ENCODE measurements around the gene DVL2.

The DVL2 gene

GRCh38 chr17:7234083-7234951 lies at the start of gene DVL2:
DVL2 (minus strand) TSS chr17:7234517; CDS start chr17:7234262, 255 bp downstream.
- DNase-seq, result peak; percentile 90

DNA sequence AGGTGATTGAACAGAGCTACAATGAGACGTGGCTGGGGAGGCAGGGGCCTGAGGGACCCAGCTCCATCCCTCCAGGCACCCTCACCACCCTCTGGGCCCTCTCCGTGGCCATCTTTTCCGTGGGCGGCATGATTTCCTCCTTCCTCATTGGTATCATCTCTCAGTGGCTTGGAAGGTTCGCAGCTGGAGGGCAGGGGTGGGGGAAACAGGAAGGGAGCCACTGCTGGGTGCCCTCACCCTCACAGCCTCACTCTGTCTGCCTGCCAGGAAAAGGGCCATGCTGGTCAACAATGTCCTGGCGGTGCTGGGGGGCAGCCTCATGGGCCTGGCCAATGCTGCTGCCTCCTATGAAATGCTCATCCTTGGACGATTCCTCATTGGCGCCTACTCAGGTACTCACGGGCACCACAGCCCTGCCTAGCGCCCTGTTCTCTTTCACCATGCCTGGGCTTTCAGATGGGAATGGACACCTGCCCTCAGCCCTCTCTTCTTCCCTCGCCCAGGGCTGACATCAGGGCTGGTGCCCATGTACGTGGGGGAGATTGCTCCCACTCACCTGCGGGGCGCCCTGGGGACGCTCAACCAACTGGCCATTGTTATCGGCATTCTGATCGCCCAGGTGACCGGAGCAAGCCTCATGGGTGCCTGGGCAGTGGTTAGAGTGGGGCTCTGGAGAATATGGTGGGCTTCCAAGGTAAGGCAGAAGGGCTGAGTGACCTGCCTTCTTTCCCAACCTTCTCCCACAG lies 49.3 kb upstream of the DVL2 start:
- DNase-seq, result no peak

DNA sequence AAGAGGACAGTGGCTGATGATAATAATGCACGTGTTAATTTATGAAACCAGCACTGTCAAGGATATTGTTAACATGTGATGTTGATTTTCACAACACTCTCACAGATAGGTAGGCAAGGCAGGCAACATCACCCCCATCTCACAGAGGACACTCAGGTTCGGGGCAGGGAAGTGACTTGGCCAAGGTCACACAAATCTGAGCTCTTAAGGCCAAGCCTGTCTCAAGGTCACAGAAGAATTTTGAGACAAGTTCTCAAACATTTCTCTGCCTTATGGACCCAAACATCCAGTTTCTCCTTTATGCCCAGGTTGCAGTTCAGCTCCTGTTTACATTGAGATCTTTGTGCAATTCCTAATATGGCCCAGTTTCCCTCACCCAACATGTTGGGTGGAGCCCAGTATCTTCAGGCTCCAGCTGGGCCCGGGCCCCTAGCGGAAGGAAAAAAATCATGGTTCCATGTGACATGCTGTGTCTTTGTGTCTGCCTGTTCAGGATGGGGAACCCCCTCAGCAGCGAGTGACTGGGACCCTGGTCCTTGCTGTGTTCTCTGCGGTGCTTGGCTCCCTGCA lies 48.5 kb upstream of the DVL2 start:
- no peak for DNase-seq

DNA sequence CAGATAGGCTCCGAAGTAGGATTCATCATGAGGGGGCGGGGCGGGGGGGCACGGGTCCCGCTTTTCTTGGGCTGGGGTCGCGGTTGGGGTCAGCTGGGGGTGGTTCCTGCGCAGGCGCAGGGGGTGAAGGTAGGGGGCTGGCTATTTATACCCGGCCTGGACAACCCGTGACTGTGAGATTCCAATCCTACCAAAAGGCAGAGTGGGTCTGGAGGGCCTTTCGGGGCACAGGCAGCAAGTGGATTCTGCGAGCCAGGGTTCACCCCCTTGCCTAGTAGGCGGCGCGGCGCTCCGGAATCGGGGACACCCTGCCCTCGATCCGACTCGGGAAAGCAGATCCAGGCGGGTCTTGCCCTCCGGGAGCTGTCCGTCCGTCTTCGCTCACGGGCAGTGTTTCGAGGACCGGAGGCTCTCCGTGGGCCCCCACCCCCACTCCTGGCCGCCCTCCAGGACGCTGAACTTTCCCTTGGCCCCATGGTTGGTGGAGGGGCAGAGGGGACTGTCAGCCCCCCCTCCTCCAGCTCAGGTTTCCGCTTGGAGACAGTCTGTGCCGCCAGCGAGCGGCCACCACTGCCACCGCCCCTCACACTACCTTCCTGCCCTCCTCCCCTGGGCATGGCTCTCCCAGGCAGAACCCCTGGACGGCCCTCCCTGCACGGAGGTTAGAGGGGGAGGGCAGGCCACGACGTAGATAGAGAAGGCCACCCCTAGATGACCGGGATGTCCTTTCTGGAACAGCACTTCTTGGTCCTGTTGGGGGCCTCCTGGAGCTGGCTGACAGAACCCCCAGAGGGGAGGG lies 47.8 kb upstream of the DVL2 start:
- DNase-seq, result peak; percentile 30

- DNase-seq, result peak; percentile 92
Observed at GRCh38 chr17:7281074-7281952, 47.0 kb upstream of the DVL2 start, which contains the start of gene SLC2A4. SLC2A4 (plus strand) TSS chr17:7281718; CDS start chr17:7281935, 217 bp downstream.

GRCh38 chr17:7280519-7281073 lies 46.3 kb upstream of the DVL2 start:
- DNase-seq, result peak; percentile 78

DNA sequence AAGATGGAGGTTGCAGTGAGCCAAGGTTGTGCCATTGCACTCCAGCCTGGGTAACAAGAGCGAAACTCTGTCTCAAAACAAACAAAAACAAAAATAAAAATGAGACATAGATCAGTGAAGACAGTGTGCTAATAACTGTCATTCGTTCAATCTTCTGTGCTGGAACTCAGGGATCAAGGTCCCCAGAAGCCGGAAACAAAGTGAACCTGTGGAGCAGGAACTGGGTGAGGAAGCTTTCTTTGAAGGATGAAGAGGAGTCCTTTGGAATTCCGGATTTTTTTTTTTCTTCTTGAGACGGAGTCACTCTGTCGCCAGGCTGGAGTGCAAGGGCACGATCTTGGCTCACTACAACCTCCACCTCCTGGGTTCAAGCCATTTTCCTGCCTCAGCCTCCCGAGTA lies 45.1 kb upstream of the DVL2 start:
- DNase-seq, result no peak

- no peak for DNase-seq
Observed at GRCh38 chr17:7266784-7267183, 32.5 kb upstream of the DVL2 start.

GRCh38 chr17:7263801-7264078 lies 29.4 kb upstream of the DVL2 start:
- peak; percentile 42 for DNase-seq

DNA sequence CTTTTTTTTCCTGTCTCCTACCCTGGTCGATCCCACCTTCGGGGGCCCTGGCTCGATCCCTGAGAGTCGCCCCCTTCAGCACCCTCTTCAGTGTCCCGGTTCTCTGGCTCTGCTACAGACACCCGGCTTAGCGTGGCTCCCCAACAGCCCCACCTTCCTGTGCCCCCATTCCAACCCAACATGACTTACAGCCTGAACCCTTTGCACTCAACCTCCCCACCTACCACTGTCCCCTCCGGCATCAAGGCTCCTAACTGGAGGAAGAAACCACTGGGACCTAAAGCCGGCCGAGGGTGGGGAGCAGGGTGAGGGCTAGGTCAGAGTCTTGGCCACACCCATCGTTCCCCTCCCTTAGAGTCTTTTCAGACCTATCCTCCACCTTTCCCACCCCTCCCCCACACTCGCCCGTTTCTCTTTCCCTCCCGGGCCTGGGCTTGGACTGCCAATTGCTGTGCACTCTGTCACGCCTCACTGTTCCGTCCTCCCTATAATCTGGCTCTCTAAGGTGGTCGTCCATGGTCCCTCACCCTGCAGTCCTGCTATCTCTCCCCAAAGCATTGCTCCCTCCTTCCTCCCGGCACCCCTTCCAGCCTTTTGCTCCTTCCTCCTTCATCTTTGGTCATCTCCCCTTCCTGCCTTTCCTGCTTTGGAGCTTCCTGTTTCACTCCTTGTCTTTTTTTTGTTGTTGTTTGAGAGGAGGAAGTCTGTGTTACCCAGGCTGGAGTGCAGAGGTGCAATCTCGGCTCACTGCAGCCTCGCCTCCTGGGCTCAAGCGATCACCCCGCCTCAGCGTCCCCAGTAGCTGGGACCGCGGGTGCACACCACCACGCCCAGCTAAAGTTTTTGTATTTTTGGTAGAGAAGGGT lies 28.9 kb upstream of the DVL2 start:
- peak; percentile 78 for DNase-seq

GRCh38 chr17:7262192-7262934 lies 28.0 kb upstream of the DVL2 start, which contains the start of gene CLDN7:
CLDN7 (minus strand) TSS chr17:7262478; CDS start chr17:7262043, 435 bp downstream.
- DNase-seq, result peak; percentile 88

DNA sequence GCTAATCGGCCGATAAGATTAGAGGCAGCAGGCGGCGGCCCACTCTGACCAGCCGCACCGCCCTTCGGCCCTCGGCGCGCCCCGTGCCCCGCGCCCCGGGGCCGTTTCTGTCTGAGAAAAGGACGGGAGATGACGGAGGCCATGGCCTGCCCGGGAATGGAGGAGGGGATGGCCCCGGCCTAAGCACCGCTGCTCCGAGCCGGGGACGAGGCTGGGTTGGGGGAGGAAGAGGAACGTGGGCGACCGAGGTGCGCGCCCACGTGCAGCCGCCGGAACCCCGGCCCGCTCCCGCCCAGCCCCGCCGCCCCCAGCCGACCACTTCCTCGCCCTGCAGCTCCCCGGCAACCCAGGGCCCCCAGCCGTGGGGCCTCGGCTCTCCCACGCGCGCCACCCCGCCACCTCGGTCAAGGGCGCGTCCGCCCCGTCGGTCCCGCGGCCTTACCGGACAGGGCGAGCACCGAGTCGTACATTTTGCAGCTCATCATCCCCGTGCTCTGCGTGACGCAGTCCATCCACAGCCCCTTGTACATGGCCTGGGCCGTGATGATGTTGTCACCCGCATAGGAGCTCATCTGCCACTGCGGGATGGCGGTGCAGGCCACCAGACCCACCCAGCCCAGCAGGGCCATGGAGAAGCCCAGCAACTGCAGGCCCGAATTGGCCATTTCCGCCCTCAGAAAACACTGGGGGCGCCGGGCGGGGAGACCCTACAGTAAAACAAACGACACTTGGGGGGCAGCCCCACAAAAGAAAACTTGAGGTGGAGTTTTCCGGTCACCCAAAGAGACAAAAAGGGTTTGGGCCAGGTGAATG lies 27.3 kb upstream of the DVL2 start:
- DNase-seq, result peak; percentile 33

- DNase-seq, result peak; percentile 59
Observed at GRCh38 chr17:7260651-7261378, 26.5 kb upstream of the DVL2 start.

- DNase-seq, result no peak
Observed at GRCh38 chr17:7260151-7260550, 25.8 kb upstream of the DVL2 start.

DNA sequence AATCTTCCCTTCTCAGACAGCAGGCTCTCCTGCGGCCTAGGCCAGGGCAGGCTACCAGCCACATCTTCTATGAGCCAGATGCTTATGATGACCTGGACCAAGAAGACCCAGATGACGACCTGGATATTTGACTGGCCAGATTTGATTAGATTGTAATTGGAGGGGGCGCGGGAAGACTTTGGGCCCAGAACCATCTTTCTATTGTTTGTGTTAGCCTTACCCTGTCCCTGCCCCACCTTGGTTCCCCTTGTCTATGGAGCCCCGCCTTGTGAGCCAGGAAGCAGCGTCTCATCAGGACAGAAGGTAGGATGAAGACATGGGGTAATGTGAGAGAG lies 25.2 kb upstream of the DVL2 start:
- DNase-seq, result no peak

GRCh38 chr17:7258731-7259554 lies 24.6 kb upstream of the DVL2 start:
- DNase-seq, result no peak

- no peak for DNase-seq
Observed at GRCh38 chr17:7256766-7257456, 22.6 kb upstream of the DVL2 start.
